DMS114 treated with DMSO at 0.1 percent for 48 hours (cell line): Measurements from ENCODE around the gene FAT3.

Experiments used
- DNase-seq: peaks from one replicate; lab custom pipeline; 2025; ENCODE audit not compliant: unreplicated experiment; lab: John Stamatoyannopoulos, UW

FAT3 gene

GRCh38 chr11:92227959-92228935 lies 3.6 kb downstream of the FAT3 start:
- no peak for DNase-seq

- DNase-seq = no peak
These were observed 12.2 kb downstream of the FAT3 start for GRCh38 chr11:92236856-92237255.

GRCh38 chr11:92240916-92241315 lies 16.3 kb downstream of the FAT3 start:
- DNase-seq = no peak

- DNase-seq = no peak
These were observed 21.2 kb downstream of the FAT3 start for GRCh38 chr11:92245700-92246271.

- DNase-seq = no peak
These were observed 22.0 kb downstream of the FAT3 start for GRCh38 chr11:92246630-92247029.

GRCh38 chr11:92249156-92249753 lies 24.6 kb downstream of the FAT3 start:
- DNase-seq = no peak

- no peak for DNase-seq
These were observed 27.4 kb downstream of the FAT3 start for GRCh38 chr11:92251980-92252379.

GRCh38 chr11:92253421-92253820 lies 28.8 kb downstream of the FAT3 start:
- no peak for DNase-seq

- DNase-seq = no peak
These were observed 29.3 kb downstream of the FAT3 start for GRCh38 chr11:92253945-92254344.

- DNase-seq = no peak
These were observed 32.9 kb downstream of the FAT3 start for GRCh38 chr11:92257536-92257935.

GRCh38 chr11:92259861-92260260 lies 35.2 kb downstream of the FAT3 start:
- DNase-seq = no peak

GRCh38 chr11:92264350-92264749 lies 39.7 kb downstream of the FAT3 start:
- no peak for DNase-seq

- DNase-seq = no peak
These were observed 42.2 kb downstream of the FAT3 start for GRCh38 chr11:92266806-92267205.

GRCh38 chr11:92267278-92267677 lies 42.7 kb downstream of the FAT3 start:
- DNase-seq = no peak

GRCh38 chr11:92267968-92268367 lies 43.4 kb downstream of the FAT3 start:
- DNase-seq = no peak

- DNase-seq = no peak
These were observed 43.9 kb downstream of the FAT3 start for GRCh38 chr11:92268546-92268945.

GRCh38 chr11:92269021-92269420 lies 44.4 kb downstream of the FAT3 start:
- DNase-seq = no peak

GRCh38 chr11:92269841-92270240 lies 45.2 kb downstream of the FAT3 start:
- DNase-seq = no peak

GRCh38 chr11:92272651-92273050 lies 48.0 kb downstream of the FAT3 start:
- DNase-seq = no peak
